ENCODE measurements around the gene CIRBP.

CIRBP gene

GRCh38 chr19:1269478-1270212 is 513 bp downstream of the CIRBP start:
- peak; percentile 79 for DNase-seq (ENCODE audit: low read depth)

GRCh38 chr19:1270213-1270853 is 1.2 kb downstream of the CIRBP start:
- DNase-seq (ENCODE audit: low read depth): no peak

GRCh38 chr19:1270854-1271527 is 1.9 kb downstream of the CIRBP start:
- DNase-seq (ENCODE audit: low read depth): no peak

- no peak for DNase-seq (ENCODE audit: low read depth)
Measured at GRCh38 chr19:1271528-1272422, 2.6 kb downstream of the CIRBP start.

GRCh38 chr19:1272423-1273262 is 3.5 kb downstream of the CIRBP start:
- no peak for DNase-seq (ENCODE audit: low read depth)

GRCh38 chr19:1273263-1274041 is 4.3 kb downstream of the CIRBP start:
- DNase-seq (ENCODE audit: low read depth): no peak

GRCh38 chr19:1274081-1274851 is 5.1 kb downstream of the CIRBP start:
- DNase-seq (ENCODE audit: low read depth): no peak

GRCh38 chr19:1274852-1275259 is 5.7 kb downstream of the CIRBP start:
- DNase-seq (ENCODE audit: low read depth): no peak

- DNase-seq (ENCODE audit: low read depth): peak; percentile 94
Measured at GRCh38 chr19:1275260-1275975, 6.3 kb downstream of the CIRBP start, which contains the start of gene FAM174C. Gene FAM174C (plus strand): TSS chr19:1275530. CDS start chr19:1275550, 20 bp downstream.

- no peak for DNase-seq (ENCODE audit: low read depth)
Measured at GRCh38 chr19:1275976-1276627, 7.0 kb downstream of the CIRBP start.

GRCh38 chr19:1276628-1277022 is 7.5 kb downstream of the CIRBP start:
- no peak for DNase-seq (ENCODE audit: low read depth)

GRCh38 chr19:1277061-1277460 is 7.9 kb downstream of the CIRBP start:
- DNase-seq (ENCODE audit: low read depth): no peak

- DNase-seq (ENCODE audit: low read depth): no peak
Measured at GRCh38 chr19:1278074-1278473, 8.9 kb downstream of the CIRBP start.

GRCh38 chr19:1278713-1279660 is 9.9 kb downstream of the CIRBP start:
- no peak for DNase-seq (ENCODE audit: low read depth)

GRCh38 chr19:1279782-1280341 is 10.7 kb downstream of the CIRBP start:
- DNase-seq (ENCODE audit: low read depth): peak; percentile 69

GRCh38 chr19:1280636-1281568 is 11.8 kb downstream of the CIRBP start:
- no peak for DNase-seq (ENCODE audit: low read depth)
